Fibroblast of the aortic adventitia (primary cell): ENCODE measurements around the gene COL11A2. TPM values are rescaled to one million over a fixed set of nuclear protein-coding genes. Genes with fewer than 3 reads are reported as not detected.

Experiments used
- DNase-seq: peaks from one replicate; pipeline ENCODE4 v3.0.0-alpha.2; 2010; ENCODE audit warnings: low read depth
- H3K4me3 ChIP-seq: 2 replicates; pipeline ENCODE4 v1.5.1; 2011; ENCODE audit warnings: low read depth, mild to moderate bottlenecking, control low read depth, low read length, moderate library complexity
- total RNA-seq: library from RNA; depleted of rRNA; stranded (reverse); fragments of >200 nt; gene quantifications from 2 replicates; pipeline ENCODE4 v1.2.3, GENCODE V29; 2012; ENCODE audit warnings: low replicate concordance
- TF ChIP-seq, protein P1 (sequence below): IDR thresholded peaks from 2 replicates; pipeline ENCODE4 v1.5.1; 2011; ENCODE audit warnings: mild to moderate bottlenecking, low read length, control low read depth, inconsistent platforms; ENCODE audit not compliant: insufficient read depth

Gene COL11A2
- total RNA-seq, 1 donor = 0.09 TPM

GRCh38 chr6:33167374-33168283, 24.6 kb downstream of the COL11A2 start:
- H3K4me3 ChIP-seq = no peak overlapping the region
- no peak for DNase-seq
- TF ChIP-seq, protein P1, sequence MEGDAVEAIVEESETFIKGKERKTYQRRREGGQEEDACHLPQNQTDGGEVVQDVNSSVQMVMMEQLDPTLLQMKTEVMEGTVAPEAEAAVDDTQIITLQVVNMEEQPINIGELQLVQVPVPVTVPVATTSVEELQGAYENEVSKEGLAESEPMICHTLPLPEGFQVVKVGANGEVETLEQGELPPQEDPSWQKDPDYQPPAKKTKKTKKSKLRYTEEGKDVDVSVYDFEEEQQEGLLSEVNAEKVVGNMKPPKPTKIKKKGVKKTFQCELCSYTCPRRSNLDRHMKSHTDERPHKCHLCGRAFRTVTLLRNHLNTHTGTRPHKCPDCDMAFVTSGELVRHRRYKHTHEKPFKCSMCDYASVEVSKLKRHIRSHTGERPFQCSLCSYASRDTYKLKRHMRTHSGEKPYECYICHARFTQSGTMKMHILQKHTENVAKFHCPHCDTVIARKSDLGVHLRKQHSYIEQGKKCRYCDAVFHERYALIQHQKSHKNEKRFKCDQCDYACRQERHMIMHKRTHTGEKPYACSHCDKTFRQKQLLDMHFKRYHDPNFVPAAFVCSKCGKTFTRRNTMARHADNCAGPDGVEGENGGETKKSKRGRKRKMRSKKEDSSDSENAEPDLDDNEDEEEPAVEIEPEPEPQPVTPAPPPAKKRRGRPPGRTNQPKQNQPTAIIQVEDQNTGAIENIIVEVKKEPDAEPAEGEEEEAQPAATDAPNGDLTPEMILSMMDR = no peak

DNA sequence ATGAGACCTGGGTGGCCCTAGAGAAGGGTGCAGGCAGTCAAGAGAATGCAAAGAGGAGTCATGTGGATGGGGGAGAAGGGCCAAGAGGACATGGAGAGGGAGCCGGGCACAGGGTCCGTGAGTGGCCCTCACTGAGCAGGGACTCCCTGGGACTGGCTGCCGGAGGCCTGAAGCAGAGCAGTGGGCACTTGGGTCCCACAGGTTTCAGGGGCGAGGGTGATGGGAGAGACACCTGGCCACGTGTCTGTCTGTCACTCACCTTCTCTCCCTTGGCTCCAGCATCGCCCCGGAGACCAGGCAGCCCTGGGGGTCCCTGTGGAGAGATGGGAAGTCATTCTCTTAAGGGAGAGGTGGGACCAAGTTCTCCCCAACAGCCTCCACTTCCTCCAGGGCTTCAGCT, 25.5 kb downstream of the COL11A2 start:
- DNase-seq = no peak
- TF ChIP-seq, protein P1 = no peak
- H3K4me3 ChIP-seq = no peak overlapping the region

DNA sequence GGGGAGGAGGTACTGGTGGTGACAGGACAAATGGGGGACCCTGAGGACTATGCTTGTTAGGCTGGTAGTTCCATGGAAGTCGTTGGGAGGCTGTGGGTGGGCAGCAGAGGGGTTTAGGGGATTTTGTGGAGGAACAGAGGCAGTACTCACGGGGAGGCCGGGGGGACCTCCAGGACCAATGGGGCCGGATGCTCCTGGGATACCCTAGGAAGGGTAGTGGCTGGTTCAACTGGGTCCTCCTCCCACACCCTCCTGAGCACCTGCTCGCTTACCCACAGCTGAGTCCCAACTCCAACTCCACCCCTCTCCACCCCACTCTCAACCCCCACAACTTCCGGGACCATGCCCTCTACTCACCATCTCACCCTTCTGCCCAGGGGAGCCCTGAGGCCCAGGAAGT, 25.9 kb downstream of the COL11A2 start:
- TF ChIP-seq, protein P1 = no peak
- DNase-seq = no peak
- no peak overlapping the region for H3K4me3 ChIP-seq

DNA sequence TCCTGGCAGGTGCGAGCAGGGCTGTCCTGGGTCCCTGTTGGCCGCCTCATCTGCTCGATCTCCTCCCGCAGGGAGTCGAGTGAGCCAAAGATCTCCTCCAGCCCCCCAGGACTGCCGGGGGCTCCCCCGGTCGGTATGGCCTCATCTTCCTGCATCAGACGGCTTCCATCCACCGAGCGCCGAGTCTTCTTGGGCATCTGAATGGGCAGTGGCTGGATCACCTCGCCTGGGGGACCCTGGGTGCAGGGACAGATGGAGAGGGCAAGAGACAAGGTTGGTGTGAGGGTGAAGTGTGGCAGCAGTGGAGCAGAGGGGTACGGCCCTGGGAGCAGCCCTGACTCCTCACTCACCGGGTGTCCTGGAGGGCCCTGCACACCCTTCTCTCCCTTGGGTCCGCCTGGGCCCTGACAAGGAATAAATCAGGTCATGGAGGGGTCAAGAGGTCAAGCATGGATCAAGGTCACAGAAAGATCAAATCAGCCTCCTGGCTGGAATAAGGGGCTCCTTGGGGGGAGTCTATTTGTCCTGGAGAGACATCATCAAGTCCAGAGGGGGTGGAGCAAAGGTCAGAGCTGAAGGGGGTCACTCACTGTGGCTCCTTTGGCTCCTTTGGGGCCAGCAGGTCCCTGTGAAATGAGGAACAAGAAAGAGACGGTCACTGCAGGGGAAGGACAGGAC, 26.5 kb downstream of the COL11A2 start:
- TF ChIP-seq, protein P1 = no peak
- no peak overlapping the region for H3K4me3 ChIP-seq
- no peak for DNase-seq

DNA sequence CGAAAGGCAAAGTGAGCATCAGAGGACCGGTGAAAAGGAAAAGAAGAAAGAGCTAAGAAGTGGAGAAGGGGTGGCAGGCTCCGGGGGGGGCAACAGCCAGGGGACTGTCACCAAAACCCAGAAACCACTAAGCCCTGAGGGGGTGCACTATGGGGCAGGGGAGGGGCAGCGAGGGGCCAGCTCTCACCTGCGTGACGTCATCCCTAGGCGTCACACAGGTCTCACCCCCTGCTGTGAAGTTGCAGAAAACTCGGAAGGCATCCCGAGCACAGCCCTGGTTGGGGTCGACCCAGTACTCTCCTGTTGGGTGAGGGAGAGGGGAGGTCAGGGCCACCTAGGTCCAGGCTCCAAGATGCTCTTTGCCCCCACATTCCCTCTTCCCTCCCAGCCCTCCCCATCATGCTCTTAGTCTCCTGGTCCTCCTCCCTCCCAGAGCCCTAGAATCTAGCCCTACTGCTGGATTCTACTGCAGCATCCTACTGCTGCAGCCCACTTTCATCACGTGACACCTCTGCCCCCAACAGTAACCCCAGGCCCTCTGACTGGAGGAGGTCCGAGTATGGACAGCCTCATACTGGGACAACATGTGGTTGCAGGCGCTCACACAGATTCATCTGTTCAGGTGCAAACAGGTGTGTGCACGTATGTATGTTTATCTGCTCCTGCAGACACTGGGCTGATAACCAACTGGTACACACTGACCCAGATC, 27.4 kb downstream of the COL11A2 start:
- TF ChIP-seq, protein P1 = no peak
- DNase-seq = no peak
- no peak overlapping the region for H3K4me3 ChIP-seq

DNA sequence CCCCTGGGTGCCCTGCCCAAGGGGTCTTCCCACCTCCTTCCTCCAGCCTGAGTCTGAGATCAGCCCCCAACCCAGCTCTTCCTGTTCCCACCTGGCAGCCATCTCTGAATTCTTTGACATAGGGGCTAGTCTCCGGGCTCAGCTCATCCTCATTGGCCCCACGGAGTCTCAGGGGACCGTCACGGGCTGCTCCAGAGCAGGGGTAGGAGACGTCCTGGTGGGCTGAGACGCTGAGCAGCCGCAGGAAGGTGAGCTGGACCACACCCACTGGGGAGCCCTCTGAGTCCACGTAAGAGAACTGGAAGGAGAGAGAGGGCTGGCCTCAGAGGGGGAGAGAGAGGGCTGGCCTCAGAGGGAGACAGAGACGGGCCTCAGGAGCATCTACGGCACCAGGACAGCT, 28.1 kb downstream of the COL11A2 start:
- TF ChIP-seq, protein P1 = no peak
- no peak for DNase-seq
- H3K4me3 ChIP-seq = no peak overlapping the region
